GM12878 (cell line): ENCODE results near the gene PTPRB. TPM values are rescaled to one million over a fixed set of nuclear protein-coding genes. Genes with fewer than 3 reads are reported as not detected.

Source experiments
- ATAC-seq: fragments of 200-7000 bp; cut with Tn5 transposase; 3 replicates; pipeline ENCODE4 v1.9.1; 2020; ENCODE audit warnings: mild to moderate bottlenecking, moderate library complexity
- BruUV-seq: library from RNA; stranded (reverse); fragments of 400-500 nt; replicated peaks from 2 replicates; lab custom pipeline; 2021; lab: Mats Ljungman, UMichigan
- CTCF ChIA-PET: fragments of 300-600 bp; sonication (Branson Sonifier 250); formaldehyde crosslinking; extraction: SDS; loops from one replicate; lab custom pipeline; 2021; ENCODE audit warnings: inconsistent platforms; lab: Yijun Ruan, JAX
- POLR2A ChIA-PET: fragments of 350-600 bp; formaldehyde crosslinking; extraction: SDS; loops from one replicate; lab custom pipeline; 2021; ENCODE audit warnings: inconsistent platforms; lab: Charles Lee
- RAD21 ChIA-PET: fragments of 300-600 bp; sonication (Branson Sonifier 250); formaldehyde crosslinking; loops from one replicate; lab custom pipeline; 2023; ENCODE audit warnings: antibody characterized with exemption; ENCODE audit not compliant: unreplicated experiment; lab: Charles Lee
- SMC1A ChIA-PET: fragments of 300-600 bp; sonication (Branson Sonifier 250); formaldehyde crosslinking; loops from one replicate; lab custom pipeline; 2023; ENCODE audit not compliant: unreplicated experiment, uncharacterized antibody; lab: Charles Lee
- DNase-seq: peaks from one replicate; pipeline ENCODE4 v3.0.0-alpha.2; 2011; ENCODE audit warnings: low read depth, low spot score
- FAIRE-seq: peaks from 3 replicates; lab custom pipeline; 2011; peaks lifted over from hg19 to GRCh38; lab: Jason Lieb, UNC
- H2AFZ ChIP-seq: 2 replicates; pipeline ENCODE4 v1.6.0; 2011; ENCODE audit warnings: low read depth, low read length, control low read depth; ENCODE audit not compliant: control insufficient read depth
- H3K27ac ChIP-seq: 2 replicates; pipeline ENCODE4 v1.5.1; 2011; ENCODE audit warnings: control low read depth; ENCODE audit not compliant: control insufficient read depth, insufficient read depth
- H3K27me3 ChIP-seq, 2 experiments: replicated peaks in 1 of 2; 2 replicates each; pipeline versions ENCODE4 v1.6.0 to v1.6.1; 2011; ENCODE audit warnings: low read length in 1 of 2; ENCODE audit not compliant: control insufficient read depth in 2 of 2, insufficient read depth in 2 of 2
- H3K36me3 ChIP-seq, 2 experiments: 2 replicates each; pipeline ENCODE4 v1.5.1; 2011; ENCODE audit warnings: low read length in 1 of 2; ENCODE audit not compliant: control insufficient read depth in 2 of 2, insufficient read depth in 2 of 2
- H3K4me1 ChIP-seq: 2 replicates; pipeline ENCODE4 v1.6.1; 2011; ENCODE audit warnings: mild to moderate bottlenecking, low read length, moderate library complexity, mixed read lengths; ENCODE audit not compliant: control insufficient read depth, insufficient read depth
- H3K4me2 ChIP-seq: 2 replicates; pipeline ENCODE4 v1.6.0; 2011; ENCODE audit warnings: control low read depth; ENCODE audit not compliant: control insufficient read depth, insufficient read depth
- H3K4me3 ChIP-seq: fragments of 200-600 bp; sonication (generic); 2 replicates; pipeline ENCODE4 v1.5.1; 2016
- H3K79me2 ChIP-seq: 2 replicates; pipeline ENCODE4 v1.6.0; 2011; ENCODE audit warnings: low read length; ENCODE audit not compliant: control insufficient read depth, insufficient read depth
- H3K9ac ChIP-seq: 2 replicates; pipeline ENCODE4 v1.8.0; 2011; ENCODE audit warnings: low read length, control low read depth, mixed read lengths; ENCODE audit not compliant: control insufficient read depth, insufficient read depth
- H3K9me3 ChIP-seq: replicated peaks from 3 replicates; pipeline ENCODE4 v1.5.1; 2011; ENCODE audit warnings: mild to moderate bottlenecking, low read length; ENCODE audit not compliant: control insufficient read depth, insufficient read depth
- H4K20me1 ChIP-seq: 2 replicates; pipeline ENCODE4 v1.6.0; 2011; ENCODE audit not compliant: control insufficient read depth, insufficient read depth
- BCL11A ChIP-seq: IDR thresholded peaks from 2 replicates; pipeline ENCODE4 v1.6.1; 2011; ENCODE audit warnings: low read depth, low read length
- GABPA ChIP-seq: IDR thresholded peaks from 2 replicates; pipeline ENCODE4 v1.6.1; 2014; ENCODE audit warnings: antibody characterized with exemption, low read depth, mild to moderate bottlenecking, inconsistent platforms
- GATAD2B ChIP-seq: fragments of 450-650 bp; conservative IDR thresholded peaks from 2 replicates; pipeline ENCODE4 v1.6.1; 2017; ENCODE audit warnings: low read depth, mild to moderate bottlenecking, moderate library complexity
- IKZF2 ChIP-seq, 2 experiments: fragments of 450-650 bp; IDR thresholded peaks; 2 replicates each; pipeline ENCODE4 v1.6.1; 2017; ENCODE audit warnings: mild to moderate bottlenecking in 2 of 2, moderate library complexity in 2 of 2
- IRF4 ChIP-seq: IDR thresholded peaks from 2 replicates; pipeline ENCODE4 v1.6.1; 2011; ENCODE audit warnings: low read depth, low read length
- LARP7 ChIP-seq: fragments of 450-650 bp; IDR thresholded peaks from 2 replicates; pipeline ENCODE4 v1.6.1; 2017; ENCODE audit warnings: mild to moderate bottlenecking
- MTA3 ChIP-seq: IDR thresholded peaks from 2 replicates; pipeline ENCODE4 v1.6.1; 2012; ENCODE audit warnings: low read length, inconsistent platforms, borderline replicate concordance
- POU2F2 ChIP-seq: IDR thresholded peaks from 3 replicates; pipeline ENCODE4 v1.6.1; 2011; ENCODE audit warnings: low read depth, mild to moderate bottlenecking, low read length, borderline replicate concordance
- SMAD1 ChIP-seq: fragments of 450-650 bp; IDR thresholded peaks from 2 replicates; pipeline ENCODE4 v1.6.1; 2018; ENCODE audit warnings: mild to moderate bottlenecking, low read depth; ENCODE audit not compliant: partially characterized antibody
- SMC3 ChIP-seq: IDR thresholded peaks from 2 replicates; pipeline ENCODE4 v1.6.1; 2011; ENCODE audit warnings: low read length, improper control_type of control experiment, borderline replicate concordance
- ZNF207 ChIP-seq: fragments of 450-650 bp; IDR thresholded peaks from 2 replicates; pipeline ENCODE4 v1.6.1; 2014; ENCODE audit warnings: antibody characterized with exemption, mild to moderate bottlenecking, borderline replicate concordance
- WGBS: methylation state at CpG from one replicate; pipeline ENCODE4 v1.1.6; 2016; ENCODE audit warnings: low lambda C conversion rate; ENCODE audit not compliant: insufficient replicate concordance, insufficient coverage; ENCODE audit errors: missing lambda C conversion rate; 5-methylcytosine and 5-hydroxymethylcytosine counted together
- in situ Hi-C: fragments of 300-500 bp; cut with MboI; formaldehyde crosslinking; loops from 9 replicates; pipeline ENCODE4 v1.14.3; 2018; ENCODE audit warnings: mixed read lengths
- intact Hi-C: fragments of 100-400 bp; cut with micrococcal nuclease; formaldehyde crosslinking; loops from one replicate; pipeline ENCODE4 v1.14.2; 2022; ENCODE audit not compliant: unreplicated experiment
- polyA plus RNA-seq, 11 experiments: library from polyadenylated mRNA; depleted of rRNA in 4 of 11; unstranded in 6 of 11; stranded (reverse) in 5 of 11; fragments of >200 nt; fragmentation: Nextera tagmentation in 4 of 11; fragmentation: Illumina TruSeq in 1 of 11; extraction: Ambion mirVana in 4 of 11; extraction: Trizol in 1 of 11; gene quantifications; 1 replicate in 1 of 11; 2 replicates in 10 of 11; pipeline versions ENCODE4 v1.2.1 to v1.2.3, GENCODE V29; 2011 to 2016; ENCODE audit warnings: inconsistent platforms in 2 of 11, missing spikeins in 2 of 11, low read depth in 1 of 11
- total RNA-seq, 4 experiments: library from RNA; depleted of rRNA in 3 of 4; stranded (reverse); fragments of >200 nt in 3 of 4; fragmentation: Illumina TruSeq in 1 of 4; extraction: Trizol in 1 of 4; gene quantifications; 2 replicates each; pipeline versions ENCODE4 v1.2.1 to v1.2.3, GENCODE V29; 2013 to 2021
- TF ChIP-seq, protein P1 (sequence below): IDR thresholded peaks from 2 replicates; pipeline ENCODE4 v1.6.1; 2012; ENCODE audit warnings: low read depth, low read length, improper control_type of control experiment
- TF ChIP-seq, protein P2 (sequence below): IDR thresholded peaks from 2 replicates; pipeline ENCODE4 v1.6.1; 2011; ENCODE audit warnings: borderline replicate concordance, low read depth, mild to moderate bottlenecking, moderate library complexity, mixed read lengths, low read length; ENCODE audit not compliant: insufficient read depth; ENCODE audit errors: extremely low read length
- TF ChIP-seq, protein P3 (sequence below): IDR thresholded peaks from 2 replicates; pipeline ENCODE4 v1.6.1; 2012; ENCODE audit warnings: improper control_type of control experiment, low read depth, low read length; ENCODE audit not compliant: insufficient replicate concordance

PTPRB gene
- total and polyA plus RNA-seq, 10 of the 15 experiments (the other 5 are each of a cell fraction or from before 2014, with no cell fraction given), result 0.03 to 0.35 (median 0.05) TPM

DNA sequence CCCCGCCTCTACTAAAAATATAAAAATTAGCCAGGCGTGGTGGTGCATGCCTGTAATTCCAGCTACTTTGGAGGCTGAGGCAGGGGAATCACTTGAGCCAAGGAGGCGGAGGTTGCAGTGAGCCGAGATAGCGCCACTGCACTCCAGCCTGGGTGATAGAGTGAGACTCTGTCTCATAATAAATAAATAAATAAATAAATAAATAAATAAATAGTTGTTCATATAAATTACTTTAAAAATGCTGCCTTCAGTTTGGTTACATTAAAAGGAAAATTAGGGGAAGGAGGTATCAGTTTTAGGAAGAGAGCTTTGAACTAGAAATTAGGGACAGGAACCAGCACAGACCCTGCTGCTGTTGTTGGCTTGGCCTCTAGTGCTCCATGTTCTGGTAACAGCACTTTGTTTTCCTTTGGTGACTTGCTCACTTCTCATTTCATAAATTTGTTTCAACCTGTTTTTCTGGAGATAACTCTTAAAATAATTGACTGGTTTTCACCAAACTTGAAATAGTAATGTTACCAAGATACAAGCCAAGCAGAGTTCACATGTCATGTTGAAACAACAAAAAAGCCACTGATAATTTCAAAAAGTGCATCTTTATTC is 22.9 kb upstream of the PTPRB start:
- ChIA-PET CTCF (no interaction called here), SMC1A (no interaction called here), RAD21 (no interaction called here), POLR2A (no interaction called here)
- Histone ChIP-seq H3K4me3 (no peak overlapping the region), H3K79me2 (no peaks in the 10 kb centered on the region), H3K27ac (no peak overlapping the region), H3K27me3 (no peaks in the 10 kb centered on the region), H3K4me2 (no peak overlapping the region), H2AFZ (no peak overlapping the region), H3K9ac (no peak overlapping the region), H3K9me3 (no peaks in the 10 kb centered on the region), H4K20me1 (no peaks in the 10 kb centered on the region), H3K4me1 (no peaks in the 10 kb centered on the region), H3K36me3 (no peaks in the 10 kb centered on the region)
- BruUV-seq, result no TSS peak
- TF ChIP-seq IKZF2 (IDR thresholded peaks at IDR 0.05), result no peak
- TF ChIP-seq, protein P1, sequence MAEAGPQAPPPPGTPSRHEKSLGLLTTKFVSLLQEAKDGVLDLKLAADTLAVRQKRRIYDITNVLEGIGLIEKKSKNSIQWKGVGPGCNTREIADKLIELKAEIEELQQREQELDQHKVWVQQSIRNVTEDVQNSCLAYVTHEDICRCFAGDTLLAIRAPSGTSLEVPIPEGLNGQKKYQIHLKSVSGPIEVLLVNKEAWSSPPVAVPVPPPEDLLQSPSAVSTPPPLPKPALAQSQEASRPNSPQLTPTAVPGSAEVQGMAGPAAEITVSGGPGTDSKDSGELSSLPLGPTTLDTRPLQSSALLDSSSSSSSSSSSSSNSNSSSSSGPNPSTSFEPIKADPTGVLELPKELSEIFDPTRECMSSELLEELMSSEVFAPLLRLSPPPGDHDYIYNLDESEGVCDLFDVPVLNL, result no peak
- no peak for TF ChIP-seq GABPA
- no peak for TF ChIP-seq MTA3
- TF ChIP-seq, protein P2, sequence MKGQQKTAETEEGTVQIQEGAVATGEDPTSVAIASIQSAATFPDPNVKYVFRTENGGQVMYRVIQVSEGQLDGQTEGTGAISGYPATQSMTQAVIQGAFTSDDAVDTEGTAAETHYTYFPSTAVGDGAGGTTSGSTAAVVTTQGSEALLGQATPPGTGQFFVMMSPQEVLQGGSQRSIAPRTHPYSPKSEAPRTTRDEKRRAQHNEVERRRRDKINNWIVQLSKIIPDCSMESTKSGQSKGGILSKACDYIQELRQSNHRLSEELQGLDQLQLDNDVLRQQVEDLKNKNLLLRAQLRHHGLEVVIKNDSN, result no peak
- TF ChIP-seq GATAD2B, result no peak
- TF ChIP-seq BCL11A, result no peak
- no peak for TF ChIP-seq POU2F2
- no peak for TF ChIP-seq LARP7
- no peak for TF ChIP-seq IRF4
- TF ChIP-seq, protein P3, sequence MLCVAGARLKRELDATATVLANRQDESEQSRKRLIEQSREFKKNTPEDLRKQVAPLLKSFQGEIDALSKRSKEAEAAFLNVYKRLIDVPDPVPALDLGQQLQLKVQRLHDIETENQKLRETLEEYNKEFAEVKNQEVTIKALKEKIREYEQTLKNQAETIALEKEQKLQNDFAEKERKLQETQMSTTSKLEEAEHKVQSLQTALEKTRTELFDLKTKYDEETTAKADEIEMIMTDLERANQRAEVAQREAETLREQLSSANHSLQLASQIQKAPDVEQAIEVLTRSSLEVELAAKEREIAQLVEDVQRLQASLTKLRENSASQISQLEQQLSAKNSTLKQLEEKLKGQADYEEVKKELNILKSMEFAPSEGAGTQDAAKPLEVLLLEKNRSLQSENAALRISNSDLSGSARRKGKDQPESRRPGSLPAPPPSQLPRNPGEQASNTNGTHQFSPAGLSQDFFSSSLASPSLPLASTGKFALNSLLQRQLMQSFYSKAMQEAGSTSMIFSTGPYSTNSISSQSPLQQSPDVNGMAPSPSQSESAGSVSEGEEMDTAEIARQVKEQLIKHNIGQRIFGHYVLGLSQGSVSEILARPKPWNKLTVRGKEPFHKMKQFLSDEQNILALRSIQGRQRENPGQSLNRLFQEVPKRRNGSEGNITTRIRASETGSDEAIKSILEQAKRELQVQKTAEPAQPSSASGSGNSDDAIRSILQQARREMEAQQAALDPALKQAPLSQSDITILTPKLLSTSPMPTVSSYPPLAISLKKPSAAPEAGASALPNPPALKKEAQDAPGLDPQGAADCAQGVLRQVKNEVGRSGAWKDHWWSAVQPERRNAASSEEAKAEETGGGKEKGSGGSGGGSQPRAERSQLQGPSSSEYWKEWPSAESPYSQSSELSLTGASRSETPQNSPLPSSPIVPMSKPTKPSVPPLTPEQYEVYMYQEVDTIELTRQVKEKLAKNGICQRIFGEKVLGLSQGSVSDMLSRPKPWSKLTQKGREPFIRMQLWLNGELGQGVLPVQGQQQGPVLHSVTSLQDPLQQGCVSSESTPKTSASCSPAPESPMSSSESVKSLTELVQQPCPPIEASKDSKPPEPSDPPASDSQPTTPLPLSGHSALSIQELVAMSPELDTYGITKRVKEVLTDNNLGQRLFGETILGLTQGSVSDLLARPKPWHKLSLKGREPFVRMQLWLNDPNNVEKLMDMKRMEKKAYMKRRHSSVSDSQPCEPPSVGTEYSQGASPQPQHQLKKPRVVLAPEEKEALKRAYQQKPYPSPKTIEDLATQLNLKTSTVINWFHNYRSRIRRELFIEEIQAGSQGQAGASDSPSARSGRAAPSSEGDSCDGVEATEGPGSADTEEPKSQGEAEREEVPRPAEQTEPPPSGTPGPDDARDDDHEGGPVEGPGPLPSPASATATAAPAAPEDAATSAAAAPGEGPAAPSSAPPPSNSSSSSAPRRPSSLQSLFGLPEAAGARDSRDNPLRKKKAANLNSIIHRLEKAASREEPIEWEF, result no peak
- TF ChIP-seq SMAD1, result no peak
- no peak for TF ChIP-seq SMC3
- TF ChIP-seq ZNF207, result no peak
- DNase-seq (no peak), ATAC-seq (no peak), FAIRE-seq (no peak)
- intact Hi-C loops (no loop called here), in situ Hi-C loops (no loop called here)
- WGBS, result 72% methylated on average over 5 of the region's 5 CpGs
